Measurements from ENCODE around the gene PIP4K2C.

Gene PIP4K2C

GRCh38 chr12:57624441-57625220 is 33.6 kb downstream of the PIP4K2C start:
- DNase-seq (ENCODE audit: low spot score), result no peak
- in situ Hi-C loops (cut with MboI; ENCODE audit: low sequenced_read_pairs, unreplicated experiment), result no loop called here
- TF ChIP-seq CTCF (IDR thresholded peaks at IDR 0.05; ENCODE audit: borderline replicate concordance, control extremely low read depth, extremely low read depth, insufficient read depth, missing control alignments), result no peak

GRCh38 chr12:57625261-57626032 is 34.5 kb downstream of the PIP4K2C start:
- DNase-seq (ENCODE audit: low spot score), result no peak
- no peak for TF ChIP-seq CTCF (IDR thresholded peaks at IDR 0.05; ENCODE audit: borderline replicate concordance, control extremely low read depth, extremely low read depth, insufficient read depth, missing control alignments)
- in situ Hi-C loops (cut with MboI; ENCODE audit: low sequenced_read_pairs, unreplicated experiment), result no loop called here

- no peak for TF ChIP-seq CTCF (IDR thresholded peaks at IDR 0.05; ENCODE audit: borderline replicate concordance, control extremely low read depth, extremely low read depth, insufficient read depth, missing control alignments)
- no peak for DNase-seq (ENCODE audit: low spot score)
- in situ Hi-C loops (cut with MboI; ENCODE audit: low sequenced_read_pairs, unreplicated experiment), result no loop called here
Observed at GRCh38 chr12:57626111-57626920, 35.3 kb downstream of the PIP4K2C start.

GRCh38 chr12:57626921-57627445 is 36.0 kb downstream of the PIP4K2C start:
- DNase-seq (ENCODE audit: low spot score), result no peak
- no peak for TF ChIP-seq CTCF (IDR thresholded peaks at IDR 0.05; ENCODE audit: borderline replicate concordance, control extremely low read depth, extremely low read depth, insufficient read depth, missing control alignments)
- in situ Hi-C loops (cut with MboI; ENCODE audit: low sequenced_read_pairs, unreplicated experiment), result no loop called here

- no peak for DNase-seq (ENCODE audit: low spot score)
- in situ Hi-C loops (cut with MboI; ENCODE audit: low sequenced_read_pairs, unreplicated experiment), result no loop called here
- TF ChIP-seq CTCF (IDR thresholded peaks at IDR 0.05; ENCODE audit: borderline replicate concordance, control extremely low read depth, extremely low read depth, insufficient read depth, missing control alignments), result peak; percentile 21
Observed at GRCh38 chr12:57627501-57628279, 36.7 kb downstream of the PIP4K2C start.

Data from GM13976 (cell line).